Progenitor cell of endocrine pancreas (in vitro differentiated cells): ENCODE data around the gene SEC14L3. TPM values are rescaled to one million over a fixed set of nuclear protein-coding genes. Genes with fewer than 3 reads are reported as not detected.

ENCODE experiments used
- DNase-seq: peaks from one replicate; pipeline ENCODE4 v3.0.0; 2021; ENCODE audit warnings: low spot score; ENCODE audit not compliant: unreplicated experiment
- H3K27ac Mint-ChIP-seq: 2 replicates; pipeline ENCODE4 v1.8.0; 2021; ENCODE audit warnings: mild to moderate bottlenecking, moderate library complexity, mixed read lengths
- H3K27me3 Mint-ChIP-seq: 2 replicates; pipeline ENCODE4 v1.8.0; 2021; ENCODE audit warnings: mixed read lengths
- H3K36me3 Mint-ChIP-seq: 2 replicates; pipeline ENCODE4 v1.8.0; 2022; ENCODE audit warnings: mixed read lengths; ENCODE audit not compliant: insufficient read depth
- H3K4me1 Mint-ChIP-seq: 2 replicates; pipeline ENCODE4 v1.8.0; 2021; ENCODE audit warnings: low read depth, mixed read lengths
- H3K4me3 Mint-ChIP-seq: 2 replicates; pipeline ENCODE4 v1.8.0; 2021; ENCODE audit warnings: low read depth, mild to moderate bottlenecking, moderate library complexity, mixed read lengths
- H3K9me3 Mint-ChIP-seq: 2 replicates; pipeline ENCODE4 v1.8.0; 2021; ENCODE audit warnings: low read depth, mixed read lengths
- CTCF ChIP-seq: fragments of 200-600 bp; sonication (generic); IDR thresholded peaks from one replicate; pipeline ENCODE4 v1.5.0; 2021; ENCODE audit warnings: antibody characterized with exemption, mild to moderate bottlenecking; ENCODE audit not compliant: unreplicated experiment
- total RNA-seq: library from RNA; stranded (reverse); gene quantifications from 2 replicates; pipeline ENCODE4 v1.2.1, GENCODE V29; 2021

Gene SEC14L3
- total RNA-seq, 1 donor from 2014 or later: not detected

- Mint-ChIP-seq H3K36me3 (no peaks in the 10 kb centered on the region), H3K27ac (no peak overlapping the region), H3K27me3 (peaks cover 3% of the 10 kb centered on the region), H3K4me3 (no peak overlapping the region), H3K4me1 (no peaks in the 10 kb centered on the region), H3K9me3 (no peaks in the 10 kb centered on the region)
- TF ChIP-seq CTCF: no peak
- no peak for DNase-seq
These were observed 16.3 kb upstream of the SEC14L3 start for GRCh38 chr22:30488121-30488520.

GRCh38 chr22:30486661-30487115 is 14.9 kb upstream of the SEC14L3 start:
- Mint-ChIP-seq H3K27me3 (peaks cover 3% of the 10 kb centered on the region), H3K4me3 (no peak overlapping the region), H3K27ac (no peak overlapping the region), H3K36me3 (no peaks in the 10 kb centered on the region), H3K4me1 (no peaks in the 10 kb centered on the region), H3K9me3 (no peaks in the 10 kb centered on the region)
- no peak for TF ChIP-seq CTCF
- no peak for DNase-seq

- Mint-ChIP-seq H3K36me3 (no peaks in the 10 kb centered on the region), H3K27me3 (peaks cover 3% of the 10 kb centered on the region), H3K27ac (no peak overlapping the region), H3K9me3 (no peaks in the 10 kb centered on the region), H3K4me3 (no peak overlapping the region), H3K4me1 (no peaks in the 10 kb centered on the region)
- TF ChIP-seq CTCF: no peak
- DNase-seq: no peak
These were observed 14.3 kb upstream of the SEC14L3 start for GRCh38 chr22:30486118-30486517.

- Mint-ChIP-seq H3K27ac (no peak overlapping the region), H3K4me1 (no peaks in the 10 kb centered on the region), H3K27me3 (peaks cover 3% of the 10 kb centered on the region), H3K36me3 (no peaks in the 10 kb centered on the region), H3K9me3 (no peaks in the 10 kb centered on the region), H3K4me3 (no peak overlapping the region)
- DNase-seq: peak; percentile 59
- peak; percentile 98 for TF ChIP-seq CTCF
These were observed 13.7 kb upstream of the SEC14L3 start for GRCh38 chr22:30485362-30485988.

GRCh38 chr22:30483169-30483568 is 11.4 kb upstream of the SEC14L3 start:
- Mint-ChIP-seq H3K27ac (no peak overlapping the region), H3K9me3 (no peaks in the 10 kb centered on the region)
- TF ChIP-seq CTCF: no peak

More at GRCh38 chr22:30483169-30483568, 11.4 kb upstream of the SEC14L3 start:
- Mint-ChIP-seq H3K27me3 (peaks cover 6% of the 10 kb centered on the region), H3K36me3 (no peaks in the 10 kb centered on the region), H3K4me3 (no peak overlapping the region), H3K4me1 (no peaks in the 10 kb centered on the region)
- DNase-seq: no peak
